ENCODE measurements around the gene HOXC10.

The HOXC10 gene

DNA sequence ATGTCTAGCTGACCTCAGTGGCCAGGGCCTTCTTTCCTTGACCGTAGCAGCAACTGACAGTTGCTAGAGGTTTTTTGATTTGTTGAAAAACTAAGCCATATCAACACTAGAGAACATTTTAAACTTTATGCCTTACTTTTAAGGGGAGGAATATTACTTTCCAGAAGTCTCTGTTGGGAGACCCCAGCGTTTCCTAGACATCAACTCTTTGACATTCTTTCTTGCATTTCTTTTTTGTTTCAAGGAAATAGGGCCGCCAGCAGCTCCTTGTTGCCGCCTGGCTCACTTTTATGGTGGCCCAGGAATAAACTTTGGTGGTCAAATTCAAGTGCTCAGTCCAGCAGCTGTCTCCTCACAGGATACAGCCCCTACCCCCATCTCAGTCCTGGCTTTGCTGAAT lies 14.5 kb upstream of the HOXC10 start:
- Histone ChIP-seq H3K4me1 (ENCODE audit: control insufficient read depth, insufficient read depth, low read length) (no peaks in the 10 kb centered on the region), H3K27me3 (ENCODE audit: control insufficient read depth, insufficient read depth, low read length) (peaks cover 100% of the 10 kb centered on the region), H3K36me3 (ENCODE audit: control insufficient read depth, insufficient read depth, low read length) (no peaks in the 10 kb centered on the region), H3K9me3 (ENCODE audit: control insufficient read depth, insufficient read depth, low read length) (no peaks in the 10 kb centered on the region), H3K4me3 (ENCODE audit: low read depth, low read length) (no peak overlapping the region), H3K9ac (ENCODE audit: low read depth, low read length) (no peak overlapping the region)

DNA sequence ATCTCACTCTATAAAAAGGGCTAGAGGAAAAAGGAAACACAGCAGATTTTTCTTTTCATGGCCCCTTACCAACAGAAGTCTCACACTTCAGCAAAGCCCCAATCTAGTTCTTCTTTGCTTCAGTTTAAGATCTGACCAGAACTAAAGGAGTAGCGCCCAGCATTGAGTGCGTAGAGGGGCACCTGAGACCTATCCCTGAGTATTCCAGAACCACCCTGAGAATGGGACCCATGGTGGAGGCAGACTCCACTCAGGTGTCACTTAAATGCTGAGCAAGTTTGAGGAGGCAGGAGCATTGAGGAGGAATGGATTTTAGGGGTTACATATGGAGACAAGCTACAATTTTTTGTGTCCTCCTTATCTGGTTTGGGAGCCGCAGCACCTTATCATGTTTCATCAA lies 13.8 kb upstream of the HOXC10 start:
- Histone ChIP-seq H3K9me3 (ENCODE audit: control insufficient read depth, insufficient read depth, low read length) (no peaks in the 10 kb centered on the region), H3K27me3 (ENCODE audit: control insufficient read depth, insufficient read depth, low read length) (peaks cover 100% of the 10 kb centered on the region), H3K9ac (ENCODE audit: low read depth, low read length) (no peak overlapping the region), H3K36me3 (ENCODE audit: control insufficient read depth, insufficient read depth, low read length) (no peaks in the 10 kb centered on the region), H3K4me1 (ENCODE audit: control insufficient read depth, insufficient read depth, low read length) (no peaks in the 10 kb centered on the region), H3K4me3 (ENCODE audit: low read depth, low read length) (peak overlapping the region; percentile 22)

DNA sequence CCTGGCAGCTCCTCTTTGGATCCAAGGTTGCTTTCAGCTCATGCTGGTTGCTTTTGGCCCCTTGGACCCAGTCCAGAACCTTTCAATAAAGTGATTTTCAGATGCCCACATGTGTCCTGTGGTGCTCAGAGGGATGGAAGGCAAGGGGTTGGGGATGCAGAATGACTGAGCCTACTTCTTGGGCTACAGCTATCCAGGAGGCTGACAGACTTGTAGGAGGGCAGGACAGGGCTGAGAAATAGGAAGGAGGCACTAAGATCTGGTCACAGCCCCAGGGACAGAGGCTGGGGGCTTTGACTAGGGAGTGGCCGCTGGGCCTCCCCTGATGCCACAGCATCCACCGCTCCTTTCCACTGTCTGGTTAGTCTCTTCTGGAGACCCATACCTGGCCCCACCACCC lies 13.3 kb upstream of the HOXC10 start:
- Histone ChIP-seq H3K4me1 (ENCODE audit: control insufficient read depth, insufficient read depth, low read length) (no peaks in the 10 kb centered on the region), H3K9ac (ENCODE audit: low read depth, low read length) (no peak overlapping the region), H3K4me3 (ENCODE audit: low read depth, low read length) (peak overlapping the region; percentile 22), H3K9me3 (ENCODE audit: control insufficient read depth, insufficient read depth, low read length) (no peaks in the 10 kb centered on the region), H3K36me3 (ENCODE audit: control insufficient read depth, insufficient read depth, low read length) (no peaks in the 10 kb centered on the region), H3K27me3 (ENCODE audit: control insufficient read depth, insufficient read depth, low read length) (peaks cover 100% of the 10 kb centered on the region)

DNA sequence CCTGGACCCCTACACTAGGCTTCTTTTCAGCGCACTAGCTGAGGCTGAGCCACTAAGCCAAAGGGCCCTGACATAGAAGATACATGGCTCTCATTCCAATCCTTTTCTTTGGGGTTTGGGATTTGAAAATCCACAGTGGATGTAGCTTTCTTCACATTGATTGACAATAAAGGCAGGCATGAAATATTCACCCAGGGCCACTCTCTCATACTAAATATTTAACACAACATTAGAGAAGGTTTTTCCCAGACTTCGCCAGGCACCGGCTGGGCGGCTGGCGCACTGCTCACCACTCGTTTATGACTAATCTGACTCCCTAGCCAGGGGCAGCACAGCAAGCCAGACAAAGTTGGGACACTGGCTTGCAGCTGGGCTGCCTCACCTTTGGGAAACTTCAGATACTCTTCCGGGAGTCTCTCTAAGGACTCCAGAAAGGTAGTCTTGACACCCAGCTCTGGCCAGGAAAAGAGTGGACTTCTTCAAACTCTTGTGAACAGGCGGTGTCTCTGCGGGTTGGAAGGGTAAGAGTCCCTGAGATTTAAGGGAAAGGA lies 12.7 kb upstream of the HOXC10 start:
- Histone ChIP-seq H3K4me1 (ENCODE audit: control insufficient read depth, insufficient read depth, low read length) (no peaks in the 10 kb centered on the region), H3K27me3 (ENCODE audit: control insufficient read depth, insufficient read depth, low read length) (peaks cover 100% of the 10 kb centered on the region), H3K4me3 (ENCODE audit: low read depth, low read length) (peak overlapping the region; percentile 24)

DNA sequence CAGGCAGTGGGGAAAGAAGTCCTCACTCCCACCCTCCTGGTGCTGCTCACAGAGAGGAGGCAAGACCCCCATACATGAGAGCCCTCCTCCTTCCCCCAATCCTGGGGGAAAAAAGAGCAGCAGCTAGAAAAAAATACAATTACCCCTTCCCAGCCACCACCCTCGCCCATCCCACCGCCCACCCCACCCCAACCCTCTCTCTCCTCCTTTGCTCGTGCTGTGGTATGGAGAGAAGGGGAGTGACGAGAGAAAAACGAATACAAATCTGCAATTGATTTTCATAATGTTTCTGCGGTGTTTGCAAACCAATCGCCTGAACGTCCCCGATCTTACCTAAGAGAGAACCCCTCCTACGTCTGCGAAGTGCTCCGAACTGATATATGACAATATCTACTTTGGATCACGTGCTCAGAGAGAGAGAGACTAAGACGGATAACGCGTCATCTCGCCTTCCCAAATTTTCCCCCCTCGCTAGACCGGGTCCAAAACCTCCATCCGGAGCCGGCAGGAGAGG lies 12.2 kb upstream of the HOXC10 start, which contains the start of gene HOXC11:
TSS of gene HOXC11 (plus strand) at position 405 of the 514 bp plus-strand sequence. CDS start 116 bp downstream, outside the sequence.
- Histone ChIP-seq H3K36me3 (ENCODE audit: control insufficient read depth, insufficient read depth, low read length) (no peaks in the 10 kb centered on the region), H3K27me3 (ENCODE audit: control insufficient read depth, insufficient read depth, low read length) (peaks cover 100% of the 10 kb centered on the region), H3K4me1 (ENCODE audit: control insufficient read depth, insufficient read depth, low read length) (no peaks in the 10 kb centered on the region), H3K4me3 (ENCODE audit: low read depth, low read length) (peak within 1 kb of the TSS; percentile 24), H3K9me3 (ENCODE audit: control insufficient read depth, insufficient read depth, low read length) (no peaks in the 10 kb centered on the region), H3K9ac (ENCODE audit: low read depth, low read length) (no peak within 1 kb of the TSS)

More for the DNA sequence above, 12.7 kb upstream of the HOXC10 start:
- H3K9me3 ChIP-seq (ENCODE audit: control insufficient read depth, insufficient read depth, low read length): no peaks in the 10 kb centered on the region
- no peaks in the 10 kb centered on the region for H3K36me3 ChIP-seq (ENCODE audit: control insufficient read depth, insufficient read depth, low read length)
- no peak overlapping the region for H3K9ac ChIP-seq (ENCODE audit: low read depth, low read length)

DNA sequence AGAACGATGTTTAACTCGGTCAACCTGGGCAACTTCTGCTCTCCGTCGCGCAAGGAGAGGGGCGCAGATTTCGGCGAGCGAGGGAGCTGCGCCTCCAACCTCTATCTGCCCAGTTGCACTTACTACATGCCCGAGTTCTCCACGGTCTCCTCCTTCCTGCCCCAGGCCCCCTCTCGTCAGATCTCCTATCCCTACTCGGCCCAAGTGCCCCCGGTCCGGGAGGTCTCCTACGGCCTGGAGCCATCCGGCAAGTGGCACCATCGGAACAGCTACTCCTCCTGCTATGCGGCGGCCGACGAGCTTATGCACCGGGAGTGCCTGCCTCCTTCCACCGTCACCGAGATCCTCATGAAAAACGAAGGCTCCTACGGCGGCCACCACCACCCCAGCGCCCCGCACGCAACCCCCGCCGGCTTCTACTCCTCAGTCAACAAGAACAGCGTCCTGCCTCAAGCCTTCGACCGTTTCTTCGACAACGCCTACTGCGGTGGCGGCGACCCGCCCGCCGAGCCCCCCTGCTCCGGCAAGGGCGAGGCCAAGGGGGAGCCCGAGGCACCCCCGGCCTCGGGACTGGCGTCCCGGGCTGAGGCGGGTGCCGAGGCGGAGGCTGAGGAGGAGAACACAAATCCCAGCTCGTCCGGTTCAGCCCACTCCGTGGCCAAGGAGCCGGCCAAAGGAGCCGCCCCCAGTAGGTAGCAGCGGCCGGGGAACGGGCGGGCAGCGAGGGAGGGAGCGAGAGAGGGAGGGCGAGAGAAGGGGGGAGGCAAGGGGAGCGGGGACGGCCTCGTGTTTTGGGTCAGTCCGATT lies 11.5 kb upstream of the HOXC10 start:
- Histone ChIP-seq H3K9ac (ENCODE audit: low read depth, low read length) (no peak overlapping the region), H3K4me3 (ENCODE audit: low read depth, low read length) (peak overlapping the region; percentile 24), H3K36me3 (ENCODE audit: control insufficient read depth, insufficient read depth, low read length) (no peaks in the 10 kb centered on the region), H3K27me3 (ENCODE audit: control insufficient read depth, insufficient read depth, low read length) (peaks cover 100% of the 10 kb centered on the region), H3K9me3 (ENCODE audit: control insufficient read depth, insufficient read depth, low read length) (no peaks in the 10 kb centered on the region), H3K4me1 (ENCODE audit: control insufficient read depth, insufficient read depth, low read length) (no peaks in the 10 kb centered on the region)

DNA sequence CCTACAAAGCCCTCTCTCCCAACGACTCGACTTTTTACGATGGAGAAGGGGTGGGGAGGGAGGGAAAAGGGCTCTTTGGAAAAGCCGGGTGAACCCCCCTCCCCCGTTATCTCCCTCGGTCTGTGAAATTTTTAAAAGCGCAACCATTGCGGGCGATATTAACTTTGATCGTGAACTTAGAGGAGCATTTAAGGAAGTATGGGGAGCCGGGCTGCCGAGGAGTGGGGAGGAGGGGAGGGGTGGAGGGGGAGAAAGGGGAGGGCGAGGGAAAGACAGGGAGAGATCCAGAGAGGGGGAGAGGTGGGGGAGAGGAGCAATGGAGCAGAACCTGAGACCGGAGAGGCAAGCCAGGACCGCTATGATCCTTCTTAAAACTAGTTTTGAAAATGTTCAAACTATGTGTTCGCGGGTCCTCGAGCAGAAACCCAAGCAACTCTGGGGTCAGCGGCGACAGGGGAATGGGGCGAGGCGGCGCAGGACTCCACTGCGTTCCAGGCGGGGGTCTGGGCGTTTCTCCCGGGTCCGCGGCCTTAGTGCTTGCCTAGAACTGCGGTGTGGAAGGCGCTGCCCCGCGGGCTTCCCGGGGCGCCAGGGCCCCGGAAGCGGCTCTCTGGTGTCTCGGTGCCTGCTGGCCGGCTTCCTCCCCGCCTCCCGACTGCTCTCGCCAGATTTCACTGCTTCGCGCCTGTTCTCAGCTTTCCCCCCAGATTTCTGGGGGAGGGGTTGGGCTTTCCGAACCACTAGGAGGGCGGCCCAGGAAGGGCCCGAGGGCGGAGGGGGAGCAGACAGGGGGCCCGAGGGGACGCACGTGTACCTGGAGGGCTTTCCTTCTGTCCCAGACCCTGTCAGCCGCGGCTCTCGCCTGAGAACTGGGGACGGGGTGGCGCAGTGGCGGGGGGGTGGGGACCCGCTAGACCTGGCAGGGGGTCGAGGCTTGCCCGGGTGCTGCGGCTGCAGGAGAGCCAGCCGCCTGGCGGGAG lies 10.6 kb upstream of the HOXC10 start, which contains the start of gene HOTAIR:
TSS of gene HOTAIR (minus strand) at position 871 of the 980 bp plus-strand sequence.
- Histone ChIP-seq H3K4me3 (ENCODE audit: low read depth, low read length) (peak within 1 kb of the TSS; percentile 32), H3K4me1 (ENCODE audit: control insufficient read depth, insufficient read depth, low read length) (no peaks in the 10 kb centered on the region), H3K36me3 (ENCODE audit: control insufficient read depth, insufficient read depth, low read length) (no peaks in the 10 kb centered on the region), H3K9me3 (ENCODE audit: control insufficient read depth, insufficient read depth, low read length) (no peaks in the 10 kb centered on the region), H3K27me3 (ENCODE audit: control insufficient read depth, insufficient read depth, low read length) (peaks cover 100% of the 10 kb centered on the region), H3K9ac (ENCODE audit: low read depth, low read length) (no peak within 1 kb of the TSS)

DNA sequence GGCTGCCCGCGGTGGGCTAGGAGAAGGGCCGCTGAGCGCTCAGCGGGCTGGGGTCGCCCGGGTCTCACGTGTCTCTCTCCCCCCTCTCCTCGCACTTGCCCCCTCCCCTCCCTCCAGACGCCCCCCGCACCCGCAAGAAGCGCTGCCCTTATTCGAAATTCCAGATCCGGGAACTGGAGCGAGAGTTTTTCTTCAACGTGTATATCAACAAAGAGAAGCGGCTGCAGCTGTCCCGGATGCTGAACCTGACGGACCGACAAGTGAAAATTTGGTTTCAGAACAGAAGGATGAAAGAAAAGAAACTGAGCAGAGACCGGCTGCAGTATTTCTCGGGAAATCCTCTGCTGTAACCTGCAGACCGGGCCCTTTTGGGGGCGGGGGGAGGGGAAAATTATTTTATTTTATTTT lies 9.9 kb upstream of the HOXC10 start:
- Histone ChIP-seq H3K27me3 (ENCODE audit: control insufficient read depth, insufficient read depth, low read length) (peaks cover 100% of the 10 kb centered on the region), H3K4me3 (ENCODE audit: low read depth, low read length) (no peak overlapping the region), H3K36me3 (ENCODE audit: control insufficient read depth, insufficient read depth, low read length) (no peaks in the 10 kb centered on the region), H3K9ac (ENCODE audit: low read depth, low read length) (no peak overlapping the region), H3K4me1 (ENCODE audit: control insufficient read depth, insufficient read depth, low read length) (no peaks in the 10 kb centered on the region), H3K9me3 (ENCODE audit: control insufficient read depth, insufficient read depth, low read length) (no peaks in the 10 kb centered on the region)

DNA sequence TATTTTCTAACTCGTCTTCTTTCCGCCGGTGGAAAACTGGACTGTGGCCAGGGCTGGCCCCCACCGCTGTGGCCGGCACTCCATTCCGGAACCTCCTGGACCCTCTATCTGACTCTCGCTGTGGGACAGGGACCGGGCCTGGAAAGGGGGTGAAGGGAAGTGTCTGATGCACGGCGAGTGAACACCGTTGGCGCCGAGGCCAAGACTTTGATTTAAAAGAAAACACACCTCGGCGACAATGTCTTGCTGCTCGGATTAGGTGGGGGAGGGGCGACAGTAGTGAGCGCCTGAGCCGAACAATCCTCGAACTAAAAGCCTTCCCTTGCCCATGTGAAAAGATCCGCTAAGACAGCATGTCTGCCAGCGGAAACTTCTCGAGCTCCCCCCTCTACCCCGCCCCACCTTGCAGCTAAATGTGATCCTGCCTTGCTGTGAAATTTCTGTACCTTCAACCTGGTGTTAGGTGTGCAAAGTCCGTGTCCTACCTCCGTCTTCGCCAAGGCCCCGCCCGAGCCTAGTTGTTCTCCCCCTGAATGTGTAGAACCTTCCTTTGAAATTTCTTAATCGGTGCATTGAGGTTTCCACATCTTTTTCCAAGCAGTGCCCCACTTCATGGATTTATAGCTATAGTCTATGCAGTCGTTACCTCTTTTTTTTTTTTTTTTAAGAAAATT lies 9.3 kb upstream of the HOXC10 start:
- no peak overlapping the region for H3K9ac ChIP-seq (ENCODE audit: low read depth, low read length)
- no peaks in the 10 kb centered on the region for H3K36me3 ChIP-seq (ENCODE audit: control insufficient read depth, insufficient read depth, low read length)
- H3K27me3 ChIP-seq (ENCODE audit: control insufficient read depth, insufficient read depth, low read length): peaks cover 100% of the 10 kb centered on the region
- no peaks in the 10 kb centered on the region for H3K4me1 ChIP-seq (ENCODE audit: control insufficient read depth, insufficient read depth, low read length)
- H3K4me3 ChIP-seq (ENCODE audit: low read depth, low read length): peak overlapping the region; percentile 32
- no peaks in the 10 kb centered on the region for H3K9me3 ChIP-seq (ENCODE audit: control insufficient read depth, insufficient read depth, low read length)

DNA sequence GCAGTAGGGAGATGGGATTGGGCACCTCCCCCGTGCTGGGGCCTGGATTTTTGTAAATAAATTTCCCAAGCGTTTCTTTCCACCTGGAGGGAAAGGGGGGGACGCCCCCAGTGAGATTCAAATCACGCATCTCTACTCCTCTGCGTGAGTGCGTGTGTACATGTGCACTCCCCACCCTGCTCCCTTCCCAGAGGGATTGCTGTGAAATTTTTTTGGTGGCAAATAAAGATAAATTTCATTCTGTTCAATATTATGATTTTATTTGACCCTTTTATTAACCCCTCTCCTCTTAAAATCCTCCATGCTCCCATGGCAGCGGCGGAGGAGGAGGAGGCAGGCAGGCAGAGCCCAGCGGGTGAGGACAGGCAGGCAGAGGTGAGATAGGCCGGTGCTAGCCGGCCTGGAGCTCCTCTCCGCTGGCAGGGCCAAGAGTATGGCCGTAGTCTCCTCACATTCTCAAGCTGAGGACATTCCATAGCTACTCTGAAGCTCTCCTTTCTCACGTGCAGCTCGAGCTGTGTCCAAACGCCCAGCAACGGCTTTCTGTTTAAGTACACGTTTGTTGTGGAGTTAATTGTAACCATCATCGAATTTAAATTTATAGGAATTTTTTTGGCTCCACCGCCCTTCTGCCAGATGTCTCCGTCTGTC lies 8.6 kb upstream of the HOXC10 start:
- H3K27me3 ChIP-seq (ENCODE audit: control insufficient read depth, insufficient read depth, low read length): peaks cover 100% of the 10 kb centered on the region
- H3K9me3 ChIP-seq (ENCODE audit: control insufficient read depth, insufficient read depth, low read length): no peaks in the 10 kb centered on the region
- no peak overlapping the region for H3K9ac ChIP-seq (ENCODE audit: low read depth, low read length)
- H3K4me1 ChIP-seq (ENCODE audit: control insufficient read depth, insufficient read depth, low read length): no peaks in the 10 kb centered on the region
- peak overlapping the region; percentile 32 for H3K4me3 ChIP-seq (ENCODE audit: low read depth, low read length)
- no peaks in the 10 kb centered on the region for H3K36me3 ChIP-seq (ENCODE audit: control insufficient read depth, insufficient read depth, low read length)

Data from iPS-15b (cell line).